HFFc6 (cell line): ENCODE data around the gene HOXB1. TPM values are rescaled to one million over a fixed set of nuclear protein-coding genes. Genes with fewer than 3 reads are reported as not detected.

Experiments used
- DNase-seq: peaks from one replicate; pipeline ENCODE4 v3.0.0-alpha.2; 2018
- H3K27ac Mint-ChIP-seq: 2 replicates; pipeline ENCODE4 v1.8.0; 2020; ENCODE audit warnings: mild to moderate bottlenecking, mixed read lengths
- H3K27me3 Mint-ChIP-seq: 2 replicates; pipeline ENCODE4 v1.8.0; 2021; ENCODE audit warnings: mild to moderate bottlenecking, moderate library complexity, mixed read lengths; ENCODE audit not compliant: insufficient read depth
- H3K36me3 Mint-ChIP-seq: 2 replicates; pipeline ENCODE4 v1.8.0; 2021; ENCODE audit warnings: low read depth, mixed read lengths
- H3K4me1 Mint-ChIP-seq: 2 replicates; pipeline ENCODE4 v1.8.0; 2020; ENCODE audit warnings: low read depth, mixed read lengths
- H3K4me3 Mint-ChIP-seq: 2 replicates; pipeline ENCODE4 v1.8.0; 2020; ENCODE audit warnings: mild to moderate bottlenecking, moderate library complexity, mixed read lengths
- H3K9me3 Mint-ChIP-seq: 2 replicates; pipeline ENCODE4 v1.8.0; 2020; ENCODE audit warnings: mild to moderate bottlenecking, mixed read lengths
- CTCF ChIP-seq: fragments of 200-600 bp; sonication (generic); IDR thresholded peaks from 2 replicates; pipeline ENCODE4 v1.5.0; 2021; ENCODE audit warnings: antibody characterized with exemption, mild to moderate bottlenecking
- total RNA-seq, 6 experiments: library from RNA; stranded (reverse); fragmentation: NEBNext Ultra II Directional; extraction: Animal tissue kit (Norgen Biotek cat#: 25700); gene quantifications; 2 replicates in 1 of 6; 3 replicates in 5 of 6; pipeline ENCODE4 v1.2.3, GENCODE V29; 2021

The HOXB1 gene
- total RNA-seq, 6 experiments from 2014 or later, result not detected

- Mint-ChIP-seq H3K9me3 (no peaks in the 10 kb centered on the region), H3K36me3 (no peaks in the 10 kb centered on the region), H3K4me3 (no peak overlapping the region), H3K4me1 (no peaks in the 10 kb centered on the region; the same call in 1 of the 2 replicates), H3K27me3 (peaks cover 31% of the 10 kb centered on the region), H3K27ac (no peak overlapping the region)
- no peak for DNase-seq
- no peak for TF ChIP-seq CTCF
These were observed 35.3 kb upstream of the HOXB1 start for GRCh38 chr17:48565925-48566710.

GRCh38 chr17:48565022-48565554 is 34.3 kb upstream of the HOXB1 start:
- no peak overlapping the region for H3K4me3 Mint-ChIP-seq
- H3K9me3 Mint-ChIP-seq, result no peaks in the 10 kb centered on the region
- no peak for DNase-seq
- H3K27me3 Mint-ChIP-seq, result peaks cover 38% of the 10 kb centered on the region
- no peak overlapping the region for H3K27ac Mint-ChIP-seq
- no peaks in the 10 kb centered on the region for H3K36me3 Mint-ChIP-seq
- TF ChIP-seq CTCF, result no peak
- H3K4me1 Mint-ChIP-seq, result no peaks in the 10 kb centered on the region; the same call in 1 of the 2 replicates

GRCh38 chr17:48564188-48565021 is 33.6 kb upstream of the HOXB1 start:
- peaks cover 44% of the 10 kb centered on the region for H3K27me3 Mint-ChIP-seq
- no peaks in the 10 kb centered on the region for H3K36me3 Mint-ChIP-seq
- no peak for TF ChIP-seq CTCF
- no peak for DNase-seq
- no peak overlapping the region for H3K27ac Mint-ChIP-seq
- no peaks in the 10 kb centered on the region; the same call in 1 of the 2 replicates for H3K4me1 Mint-ChIP-seq
- no peak overlapping the region for H3K4me3 Mint-ChIP-seq
- no peaks in the 10 kb centered on the region for H3K9me3 Mint-ChIP-seq

- Mint-ChIP-seq H3K4me3 (no peak overlapping the region), H3K36me3 (no peaks in the 10 kb centered on the region), H3K4me1 (no peaks in the 10 kb centered on the region; the same call in 1 of the 2 replicates), H3K27ac (no peak overlapping the region), H3K9me3 (no peaks in the 10 kb centered on the region), H3K27me3 (peaks cover 49% of the 10 kb centered on the region)
- DNase-seq, result no peak
- TF ChIP-seq CTCF, result no peak
These were observed 33.0 kb upstream of the HOXB1 start for GRCh38 chr17:48563867-48564187.

- no peak for TF ChIP-seq CTCF
- no peak overlapping the region for H3K4me3 Mint-ChIP-seq
- H3K9me3 Mint-ChIP-seq, result no peaks in the 10 kb centered on the region
- DNase-seq, result no peak
- H3K4me1 Mint-ChIP-seq, result no peaks in the 10 kb centered on the region; the same call in 1 of the 2 replicates
- H3K36me3 Mint-ChIP-seq, result no peaks in the 10 kb centered on the region
- peaks cover 53% of the 10 kb centered on the region for H3K27me3 Mint-ChIP-seq
- H3K27ac Mint-ChIP-seq, result no peak overlapping the region
These were observed 32.6 kb upstream of the HOXB1 start for GRCh38 chr17:48563385-48563838.
